ENCODE data around the gene CFL1.

The CFL1 gene

GRCh38 chr11:65887723-65888162 lies 29.8 kb upstream of the CFL1 start:
- no peak for DNase-seq

GRCh38 chr11:65886826-65887722 lies 29.1 kb upstream of the CFL1 start:
- DNase-seq = no peak

- no peak for DNase-seq
Observed at GRCh38 chr11:65885808-65886536, 28.0 kb upstream of the CFL1 start.

- no peak for DNase-seq
Observed at GRCh38 chr11:65885231-65885630, 27.3 kb upstream of the CFL1 start.

- DNase-seq = peak; percentile 14
Observed at GRCh38 chr11:65884716-65885092, 26.7 kb upstream of the CFL1 start.

GRCh38 chr11:65883786-65884715 lies 26.1 kb upstream of the CFL1 start:
- no peak for DNase-seq

GRCh38 chr11:65883058-65883761 lies 25.2 kb upstream of the CFL1 start:
- no peak for DNase-seq

- DNase-seq = no peak
Observed at GRCh38 chr11:65882120-65883057, 24.4 kb upstream of the CFL1 start.

GRCh38 chr11:65880844-65881421 lies 23.0 kb upstream of the CFL1 start:
- DNase-seq = no peak

- DNase-seq = no peak
Observed at GRCh38 chr11:65880027-65880426, 22.0 kb upstream of the CFL1 start.

- DNase-seq = no peak
Observed at GRCh38 chr11:65879617-65880016, 21.6 kb upstream of the CFL1 start, which contains the start of gene CTSW. Gene CTSW (plus strand): TSS chr11:65879837. CDS start chr11:65879855, 18 bp downstream.

GRCh38 chr11:65873318-65874156 lies 15.6 kb upstream of the CFL1 start:
- DNase-seq = peak; percentile 73

- no peak for DNase-seq
Observed at GRCh38 chr11:65872586-65873317, 14.8 kb upstream of the CFL1 start, which contains the start of gene EFEMP2. Gene EFEMP2 (minus strand): TSS chr11:65872800. CDS start chr11:65872354, 446 bp downstream.

- no peak for DNase-seq
Observed at GRCh38 chr11:65871811-65872548, 14.0 kb upstream of the CFL1 start.

GRCh38 chr11:65870706-65871681 lies 13.0 kb upstream of the CFL1 start:
- DNase-seq = peak; percentile 60

GRCh38 chr11:65870307-65870658 lies 12.3 kb upstream of the CFL1 start:
- DNase-seq = no peak

Data from GF-D8 (cell line).